RCC 7860 (cell line): Measurements from ENCODE around the gene CRYGC.
"Not testable (repeated sequence)": the region's sequence is repeated elsewhere in the genome, so short reads cannot be mapped to it uniquely, and the experiment has no call there.

Experiments
- DNase-seq: peaks from one replicate; pipeline ENCODE4 v3.0.0-alpha.2; 2015; ENCODE audit warnings: low spot score
- FAIRE-seq: peaks from 2 replicates; lab custom pipeline; 2012; peaks lifted over from hg19 to GRCh38; lab: Jason Lieb, UNC

The CRYGC gene

GRCh38 chr2:208138334-208138733 lies 8.7 kb upstream of the CRYGC start:
- DNase-seq, FAIRE-seq: not testable (repeated sequence)

GRCh38 chr2:208136716-208137094 lies 7.1 kb upstream of the CRYGC start:
- FAIRE-seq = no peak
- DNase-seq = no peak

GRCh38 chr2:208135794-208136715 lies 6.4 kb upstream of the CRYGC start:
- FAIRE-seq (no peak), DNase-seq (no peak)

- FAIRE-seq = no peak
- no peak for DNase-seq
Observed at GRCh38 chr2:208134928-208135586, 5.4 kb upstream of the CRYGC start.

- DNase-seq (no peak), FAIRE-seq (no peak)
Observed at GRCh38 chr2:208130712-208131110, 1.1 kb upstream of the CRYGC start.

- FAIRE-seq = no peak
- DNase-seq = no peak
Observed at GRCh38 chr2:208128136-208128535, 1.5 kb downstream of the CRYGC start.

GRCh38 chr2:208127090-208127489 lies 2.5 kb downstream of the CRYGC start:
- DNase-seq (no peak), FAIRE-seq (no peak)

- no peak for DNase-seq
- FAIRE-seq = no peak
Observed at GRCh38 chr2:208125251-208125650, 4.4 kb downstream of the CRYGC start.

- FAIRE-seq, DNase-seq: not testable (repeated sequence)
Observed at GRCh38 chr2:208124013-208124715, 5.5 kb downstream of the CRYGC start, which contains the start of gene CRYGD. Gene CRYGD, minus strand, starts transcription at chr2:208124524. Its CDS starts 51 bp downstream, at chr2:208124473.

GRCh38 chr2:208122248-208122647 lies 7.4 kb downstream of the CRYGC start:
- FAIRE-seq = peak; percentile 97
- no peak for DNase-seq

GRCh38 chr2:208118918-208119317 lies 10.7 kb downstream of the CRYGC start:
- FAIRE-seq (no peak), DNase-seq (no peak)

GRCh38 chr2:208117390-208117789 lies 12.2 kb downstream of the CRYGC start:
- DNase-seq, FAIRE-seq: not testable (repeated sequence)

GRCh38 chr2:208112969-208113368 lies 16.7 kb downstream of the CRYGC start:
- DNase-seq (no peak), FAIRE-seq (no peak)

- DNase-seq, FAIRE-seq: not testable (repeated sequence)
Observed at GRCh38 chr2:208112273-208112745, 17.3 kb downstream of the CRYGC start.

- FAIRE-seq = no peak
- no peak for DNase-seq
Observed at GRCh38 chr2:208103616-208104015, 26.0 kb downstream of the CRYGC start.

GRCh38 chr2:208101716-208102631 lies 27.7 kb downstream of the CRYGC start:
- no peak for DNase-seq
- no peak for FAIRE-seq

GRCh38 chr2:208099682-208100470 lies 29.8 kb downstream of the CRYGC start:
- DNase-seq (no peak), FAIRE-seq (no peak)

- DNase-seq, FAIRE-seq: not testable (repeated sequence)
Observed at GRCh38 chr2:208098701-208099100, 30.9 kb downstream of the CRYGC start.

GRCh38 chr2:208098267-208098666 lies 31.4 kb downstream of the CRYGC start:
- FAIRE-seq (no peak), DNase-seq (no peak)
